ENCODE measurements around the gene PLCB3. TPM values are rescaled to one million over a fixed set of nuclear protein-coding genes. Genes with fewer than 3 reads are reported as not detected.

The PLCB3 gene
- total and polyA plus RNA-seq, 2 of the 13 experiments (the other 11 are each of a cell fraction or from before 2014, with no cell fraction given) = 7.5 to 13.8 TPM

GRCh38 chr11:64269540-64270220, 18.4 kb downstream of the PLCB3 start (continued):
- TF ChIP-seq ZNF704 (CRISPR knock-in tag; IDR thresholded peaks at IDR 0.05; ENCODE audit: borderline replicate concordance) (no peak), E2F5 (CRISPR knock-in tag; conservative IDR thresholded peaks at IDR 0.05) (no peak), ZNF660 (CRISPR knock-in tag; IDR thresholded peaks at IDR 0.05; ENCODE audit: borderline replicate concordance, low read depth) (no peak), ZNF737 (CRISPR knock-in tag; IDR thresholded peaks at IDR 0.05; ENCODE audit: borderline replicate concordance) (no peak), ZNF841 (CRISPR knock-in tag; IDR thresholded peaks at IDR 0.05; ENCODE audit: borderline replicate concordance) (no peak), ZFY (CRISPR knock-in tag; IDR thresholded peaks at IDR 0.05) (peak; percentile 90), HDAC2 (CRISPR knock-in tag; IDR thresholded peaks at IDR 0.05) (peak; percentile 64), GFI1 (CRISPR knock-in tag; IDR thresholded peaks at IDR 0.05; ENCODE audit: borderline replicate concordance) (no peak; the same call in 1 of the 2 replicates), RARA (CRISPR knock-in tag; IDR thresholded peaks at IDR 0.05) (peak; percentile 48; the same call in 1 of the 2 replicates), ZNF460 (CRISPR knock-in tag; IDR thresholded peaks at IDR 0.05; ENCODE audit: borderline replicate concordance) (no peak; the same call in 1 of the 2 replicates), TAF15 (IDR thresholded peaks at IDR 0.05; ENCODE audit: low read depth, low read length, poor library complexity, severe bottlenecking) (peak; percentile 45), ZKSCAN1 (IDR thresholded peaks at IDR 0.05; ENCODE audit: low read length) (no peak), ZNF563 (CRISPR knock-in tag; IDR thresholded peaks at IDR 0.05) (no peak; the same call in 1 of the 2 replicates), SIN3B (IDR thresholded peaks at IDR 0.05; ENCODE audit: low read length) (no peak), HNF4A (CRISPR knock-in tag; IDR thresholded peaks at IDR 0.05) (peak; percentile 82; the same call in 1 of the 2 replicates), NCOR1 (IDR thresholded peaks at IDR 0.05; ENCODE audit: borderline replicate concordance, low read length) (peak; percentile 67; the same call in 1 of the 2 replicates), JDP2 (CRISPR knock-in tag; IDR thresholded peaks at IDR 0.05; ENCODE audit: borderline replicate concordance) (no peak), SMC3 (IDR thresholded peaks at IDR 0.05; ENCODE audit: low read length) (no peak), MNT (IDR thresholded peaks at IDR 0.05) (peak; percentile 25; the same call in 1 of the 2 replicates), ZMYM4 (CRISPR knock-in tag; IDR thresholded peaks at IDR 0.05) (peak; percentile 29; the same call in 1 of the 2 replicates)
- TF ChIP-seq, protein P1, sequence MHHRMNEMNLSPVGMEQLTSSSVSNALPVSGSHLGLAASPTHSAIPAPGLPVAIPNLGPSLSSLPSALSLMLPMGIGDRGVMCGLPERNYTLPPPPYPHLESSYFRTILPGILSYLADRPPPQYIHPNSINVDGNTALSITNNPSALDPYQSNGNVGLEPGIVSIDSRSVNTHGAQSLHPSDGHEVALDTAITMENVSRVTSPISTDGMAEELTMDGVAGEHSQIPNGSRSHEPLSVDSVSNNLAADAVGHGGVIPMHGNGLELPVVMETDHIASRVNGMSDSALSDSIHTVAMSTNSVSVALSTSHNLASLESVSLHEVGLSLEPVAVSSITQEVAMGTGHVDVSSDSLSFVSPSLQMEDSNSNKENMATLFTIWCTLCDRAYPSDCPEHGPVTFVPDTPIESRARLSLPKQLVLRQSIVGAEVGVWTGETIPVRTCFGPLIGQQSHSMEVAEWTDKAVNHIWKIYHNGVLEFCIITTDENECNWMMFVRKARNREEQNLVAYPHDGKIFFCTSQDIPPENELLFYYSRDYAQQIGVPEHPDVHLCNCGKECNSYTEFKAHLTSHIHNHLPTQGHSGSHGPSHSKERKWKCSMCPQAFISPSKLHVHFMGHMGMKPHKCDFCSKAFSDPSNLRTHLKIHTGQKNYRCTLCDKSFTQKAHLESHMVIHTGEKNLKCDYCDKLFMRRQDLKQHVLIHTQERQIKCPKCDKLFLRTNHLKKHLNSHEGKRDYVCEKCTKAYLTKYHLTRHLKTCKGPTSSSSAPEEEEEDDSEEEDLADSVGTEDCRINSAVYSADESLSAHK (CRISPR knock-in tag; IDR thresholded peaks at IDR 0.05; ENCODE audit: borderline replicate concordance) = no peak
- TF ChIP-seq, protein P2, sequence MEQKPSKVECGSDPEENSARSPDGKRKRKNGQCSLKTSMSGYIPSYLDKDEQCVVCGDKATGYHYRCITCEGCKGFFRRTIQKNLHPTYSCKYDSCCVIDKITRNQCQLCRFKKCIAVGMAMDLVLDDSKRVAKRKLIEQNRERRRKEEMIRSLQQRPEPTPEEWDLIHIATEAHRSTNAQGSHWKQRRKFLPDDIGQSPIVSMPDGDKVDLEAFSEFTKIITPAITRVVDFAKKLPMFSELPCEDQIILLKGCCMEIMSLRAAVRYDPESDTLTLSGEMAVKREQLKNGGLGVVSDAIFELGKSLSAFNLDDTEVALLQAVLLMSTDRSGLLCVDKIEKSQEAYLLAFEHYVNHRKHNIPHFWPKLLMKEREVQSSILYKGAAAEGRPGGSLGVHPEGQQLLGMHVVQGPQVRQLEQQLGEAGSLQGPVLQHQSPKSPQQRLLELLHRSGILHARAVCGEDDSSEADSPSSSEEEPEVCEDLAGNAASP (CRISPR knock-in tag; IDR thresholded peaks at IDR 0.05; ENCODE audit: borderline replicate concordance) = peak; percentile 55
